NCI-H1048 (cell line): ENCODE data around the gene ZNF593.

Experiments
- DNase-seq: peaks from one replicate; lab custom pipeline; 2025; lab: John Stamatoyannopoulos, UW

ZNF593 gene

DNA sequence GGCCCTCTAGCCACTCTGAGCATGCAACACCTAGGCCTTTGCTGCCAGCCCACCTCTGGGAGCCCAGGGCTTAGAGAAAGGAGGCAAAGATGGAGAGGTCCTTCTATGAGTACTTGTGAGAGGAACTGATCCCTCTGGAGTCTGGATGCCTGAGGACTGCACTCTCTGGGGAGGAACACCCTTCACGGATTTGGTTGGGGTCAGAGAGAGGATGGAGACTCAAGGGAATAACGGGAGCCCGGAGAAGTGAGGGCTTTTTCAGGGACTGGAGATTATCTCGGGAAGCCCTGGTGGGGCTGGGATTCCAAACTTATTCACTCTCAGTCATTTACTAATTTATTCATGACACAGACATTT lies 532 bp upstream of the ZNF593 start:
- DNase-seq, result no peak

DNA sequence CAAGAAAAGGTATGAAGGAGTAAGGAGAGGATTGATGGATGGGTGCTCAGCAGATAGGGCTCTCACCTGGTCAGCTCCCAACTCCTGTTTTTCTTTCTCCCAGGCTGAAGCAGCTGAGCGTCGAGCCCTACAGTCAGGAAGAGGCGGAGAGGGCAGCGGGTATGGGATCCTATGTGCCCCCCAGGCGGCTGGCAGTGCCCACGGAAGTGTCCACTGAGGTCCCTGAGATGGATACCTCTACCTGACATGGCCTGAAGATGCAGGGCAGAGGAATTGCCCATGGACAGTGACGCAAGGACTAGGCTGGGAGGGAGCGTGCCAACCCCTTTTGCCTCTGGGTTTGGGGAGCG lies 739 bp downstream of the ZNF593 start:
- DNase-seq, result no peak

DNA sequence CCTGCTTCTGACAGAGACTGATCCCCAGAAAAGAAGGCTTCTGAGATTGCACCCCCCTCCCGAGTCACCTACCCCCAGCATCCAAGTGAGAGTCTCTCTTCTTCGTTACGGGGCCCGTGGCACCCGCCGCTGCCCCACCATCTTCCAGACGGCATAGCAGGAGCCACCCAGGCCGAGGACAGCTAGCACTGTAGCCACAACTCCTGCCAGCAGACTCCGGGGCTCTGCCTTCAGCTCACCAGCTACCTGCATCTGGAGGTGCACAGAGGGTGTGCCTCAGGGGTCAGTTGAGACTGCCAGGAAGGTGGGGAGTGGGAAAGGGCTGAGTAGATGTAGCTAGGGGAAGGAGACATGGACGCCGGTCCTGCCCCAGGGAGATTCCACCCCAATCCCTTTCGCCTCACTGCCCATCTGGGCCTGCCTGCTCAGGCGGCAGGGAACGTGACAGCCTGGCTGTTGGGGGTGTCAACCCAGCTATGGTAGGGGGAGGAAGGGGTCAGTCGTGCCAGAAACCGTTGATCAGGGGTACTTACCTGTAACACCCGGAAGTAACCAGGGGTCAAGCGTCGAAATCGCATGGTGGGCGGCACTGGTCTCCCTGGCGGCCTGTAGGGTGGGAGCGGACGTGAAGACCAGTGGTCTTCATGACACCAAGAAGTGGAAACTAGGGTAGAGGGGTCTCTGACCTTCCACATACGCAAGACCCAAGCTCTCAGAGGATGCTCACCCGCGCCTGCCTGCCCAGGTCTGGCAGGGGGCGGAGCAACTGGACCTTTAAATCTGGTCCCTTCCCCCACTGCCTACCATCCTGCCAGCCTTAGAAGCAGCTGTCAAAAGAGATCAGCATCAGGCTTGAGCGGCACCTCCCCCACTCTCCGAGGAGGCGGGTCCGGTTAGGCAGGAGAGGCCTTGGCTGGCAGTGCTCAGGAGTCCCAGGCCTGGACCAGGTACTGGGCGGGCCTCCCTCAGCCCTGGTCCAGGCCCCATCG lies 1.7 kb downstream of the ZNF593 start, which contains the start of gene ZNF593OS:
TSS of gene ZNF593OS (minus strand) at position 749 of the 989 bp plus-strand sequence. CDS start at position 578, 171 bp downstream.
- no peak for DNase-seq

DNA sequence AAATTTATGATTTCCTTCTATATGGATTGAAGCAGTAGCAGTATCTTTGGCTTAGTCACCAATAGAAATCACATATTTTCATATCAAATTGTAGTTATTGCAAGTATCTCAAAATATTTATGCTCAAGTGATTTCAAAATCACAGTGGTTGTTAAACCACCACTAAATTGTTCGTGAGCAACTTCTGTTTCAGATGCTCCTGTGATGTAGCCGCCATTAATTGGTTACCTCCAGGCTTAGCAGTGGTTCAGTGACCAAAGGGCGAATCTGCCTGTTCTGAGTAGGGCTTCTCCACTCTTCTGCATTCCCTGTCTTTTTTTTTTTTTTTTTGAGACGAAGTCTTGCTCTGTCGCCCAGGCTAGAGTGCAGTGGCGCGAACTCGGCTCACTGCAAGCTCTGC lies 5.6 kb downstream of the ZNF593 start:
- DNase-seq, result no peak

DNA sequence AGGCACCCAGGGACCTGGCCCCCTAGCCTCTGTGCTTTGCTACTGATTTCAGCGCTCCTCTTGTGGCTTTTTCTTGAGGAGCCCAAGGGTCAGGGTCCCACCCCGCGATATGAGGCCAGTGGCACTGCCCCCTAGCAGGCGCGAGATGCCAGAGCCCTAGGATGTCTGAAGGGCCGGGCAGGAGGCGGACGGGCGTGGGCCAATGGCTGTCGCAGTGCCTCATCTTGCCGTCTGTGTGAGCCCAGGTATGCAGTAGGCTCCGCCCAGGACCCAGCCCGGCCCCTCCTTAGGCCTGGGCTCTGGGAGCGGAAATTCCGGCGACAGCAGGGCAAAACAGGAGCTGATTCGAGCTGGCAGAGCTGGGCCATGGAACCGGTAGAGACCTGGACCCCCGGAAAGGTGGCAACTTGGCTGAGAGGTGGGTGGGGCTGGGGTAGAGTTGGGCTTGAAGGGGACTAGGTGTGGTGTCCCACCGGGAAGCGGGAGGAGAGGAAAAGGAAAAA lies 7.5 kb downstream of the ZNF593 start, which contains the start of gene CNKSR1:
TSS of gene CNKSR1 (plus strand) at position 310 of the 503 bp plus-strand sequence. CDS start at position 367, 57 bp downstream.
- no peak for DNase-seq

GRCh38 chr1:26180010-26180506 lies 10.3 kb downstream of the ZNF593 start:
- DNase-seq, result no peak

GRCh38 chr1:26181586-26182382 lies 12.1 kb downstream of the ZNF593 start:
- no peak for DNase-seq

- DNase-seq, result no peak
Measured at GRCh38 chr1:26182383-26182696, 12.6 kb downstream of the ZNF593 start.

DNA sequence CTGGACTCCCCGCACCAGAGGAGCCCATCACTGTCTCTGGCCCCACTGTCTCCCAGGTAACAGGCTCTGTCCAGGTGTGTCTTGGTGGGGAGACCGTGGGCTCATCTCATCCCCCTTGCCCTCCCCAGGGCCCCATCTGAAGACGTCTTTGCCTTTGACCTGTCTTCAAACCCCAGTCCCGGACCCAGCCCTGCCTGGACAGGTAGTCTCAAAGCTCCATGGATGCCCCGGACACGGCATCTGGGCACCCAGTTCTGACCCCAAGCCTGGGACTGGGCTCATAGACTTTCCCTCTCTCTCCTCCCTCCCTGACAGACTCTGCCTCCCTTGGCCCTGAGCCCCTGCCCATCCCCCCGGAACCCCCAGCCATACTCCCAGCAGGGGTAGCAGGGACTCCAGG lies 14.4 kb downstream of the ZNF593 start:
- DNase-seq, result no peak

DNA sequence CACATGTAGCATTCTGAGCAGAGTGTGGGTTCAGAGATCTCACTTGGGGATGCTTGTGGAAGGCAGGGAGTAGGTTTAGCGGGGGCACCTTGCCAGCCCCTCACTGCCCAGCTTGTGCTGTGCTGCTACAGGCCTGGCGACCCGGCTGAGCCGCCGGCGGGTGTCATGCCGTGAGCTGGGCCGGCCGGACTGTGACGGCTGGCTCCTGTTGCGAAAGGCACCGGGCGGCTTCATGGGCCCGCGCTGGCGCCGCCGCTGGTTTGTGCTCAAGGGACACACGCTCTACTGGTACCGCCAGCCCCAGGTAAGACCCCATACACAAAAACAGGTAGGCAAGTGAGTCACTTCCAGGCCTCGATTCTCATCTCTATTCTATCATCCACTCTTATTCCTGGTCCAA lies 15.2 kb downstream of the ZNF593 start:
- no peak for DNase-seq

DNA sequence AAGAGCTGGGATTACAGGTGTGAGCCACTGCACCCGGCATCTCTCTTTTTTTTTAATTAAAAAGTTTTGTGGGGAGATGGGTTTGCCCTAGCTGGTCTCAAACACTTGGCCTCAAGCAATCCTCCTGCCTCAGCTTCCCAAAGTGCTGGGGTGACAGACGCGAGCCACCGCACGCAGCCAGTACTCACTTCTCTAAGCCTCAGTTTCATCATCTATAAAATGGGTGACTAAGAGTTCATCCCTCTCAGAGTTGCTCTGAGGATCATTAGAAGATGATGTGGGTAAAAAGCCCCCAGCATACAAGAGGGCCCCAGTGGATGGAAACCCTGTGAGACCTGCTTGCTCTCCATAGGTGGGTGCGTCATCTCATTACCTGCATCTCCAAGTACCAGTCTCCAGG lies 18.2 kb downstream of the ZNF593 start:
- no peak for DNase-seq

GRCh38 chr1:26188477-26188876 lies 18.8 kb downstream of the ZNF593 start:
- DNase-seq, result no peak

DNA sequence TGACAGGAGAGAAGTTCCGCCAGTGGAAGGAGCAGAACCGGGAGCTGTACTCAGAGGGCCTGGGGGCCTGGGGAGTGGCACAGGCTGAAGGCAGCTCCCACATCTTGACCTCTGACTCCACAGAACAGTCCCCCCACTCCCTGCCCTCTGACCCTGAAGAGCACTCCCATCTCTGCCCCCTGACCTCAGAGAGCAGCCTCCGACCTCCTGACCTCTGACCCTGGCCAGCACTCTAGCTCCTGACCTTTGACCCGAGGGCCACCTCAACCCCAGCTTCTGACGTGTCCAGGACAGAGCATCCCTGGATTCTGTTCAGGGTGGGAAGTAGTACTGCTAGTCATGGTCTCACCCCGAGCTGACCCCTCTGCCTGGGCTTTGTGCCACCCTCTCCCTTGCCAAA lies 19.6 kb downstream of the ZNF593 start:
- no peak for DNase-seq

DNA sequence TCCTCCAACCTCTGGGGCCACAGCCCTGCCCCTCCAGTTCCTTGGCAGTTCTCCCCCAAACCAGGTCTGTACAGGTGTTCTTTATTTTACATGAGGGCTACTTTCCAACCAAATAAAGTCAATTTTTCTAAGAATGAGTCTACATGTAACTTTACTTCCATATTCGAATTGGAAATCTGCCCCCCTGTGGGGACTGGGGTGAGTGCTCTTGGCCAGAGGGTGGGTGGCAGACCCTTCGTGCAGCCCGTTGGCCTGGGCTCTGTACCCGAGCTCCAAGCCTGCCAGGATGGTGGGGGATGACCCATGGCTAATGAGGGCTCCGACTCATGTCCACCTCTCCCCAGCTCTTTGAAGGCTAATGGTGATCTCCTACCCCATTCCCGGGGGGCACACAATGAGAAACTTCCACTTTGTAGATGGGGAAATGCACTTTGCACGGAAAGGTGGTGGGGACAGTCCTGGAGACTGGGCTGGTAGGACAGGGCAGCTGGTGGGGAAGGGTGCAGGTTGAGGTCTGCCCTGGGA lies 20.1 kb downstream of the ZNF593 start:
- DNase-seq, result no peak

DNA sequence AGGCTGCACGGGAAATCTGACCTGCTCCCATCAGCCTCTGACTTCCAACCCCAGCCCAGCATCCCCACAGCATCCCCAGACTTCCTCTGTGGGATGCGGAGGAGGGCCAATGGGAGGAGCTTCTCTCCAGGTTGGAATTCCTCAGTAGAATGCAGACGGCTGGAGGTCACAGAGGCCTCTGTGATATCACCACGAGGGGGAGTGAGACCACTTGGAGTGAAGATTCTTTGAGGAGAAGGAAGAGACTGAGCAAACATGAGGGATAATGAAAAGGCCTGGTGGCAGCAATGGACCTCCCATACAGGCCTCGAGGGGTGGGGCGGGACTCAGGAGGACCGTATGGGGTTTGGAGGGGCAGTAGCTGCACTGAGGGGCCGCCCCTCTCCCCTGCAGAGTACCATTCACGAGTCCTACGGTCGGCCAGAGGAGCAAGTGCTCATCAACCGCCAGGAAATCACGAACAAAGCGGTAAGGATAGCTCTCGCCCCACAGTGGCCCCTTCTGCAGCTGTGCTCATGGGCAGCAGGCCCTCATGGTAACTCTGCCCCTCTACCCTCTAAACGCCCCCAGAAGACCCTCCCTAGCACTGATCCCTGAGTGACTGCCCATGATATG lies 20.8 kb downstream of the ZNF593 start, which contains the start of gene CATSPER4:
TSS of gene CATSPER4 (plus strand) at position 230 of the 615 bp plus-strand sequence. CDS start at position 256, 26 bp downstream.
- no peak for DNase-seq

DNA sequence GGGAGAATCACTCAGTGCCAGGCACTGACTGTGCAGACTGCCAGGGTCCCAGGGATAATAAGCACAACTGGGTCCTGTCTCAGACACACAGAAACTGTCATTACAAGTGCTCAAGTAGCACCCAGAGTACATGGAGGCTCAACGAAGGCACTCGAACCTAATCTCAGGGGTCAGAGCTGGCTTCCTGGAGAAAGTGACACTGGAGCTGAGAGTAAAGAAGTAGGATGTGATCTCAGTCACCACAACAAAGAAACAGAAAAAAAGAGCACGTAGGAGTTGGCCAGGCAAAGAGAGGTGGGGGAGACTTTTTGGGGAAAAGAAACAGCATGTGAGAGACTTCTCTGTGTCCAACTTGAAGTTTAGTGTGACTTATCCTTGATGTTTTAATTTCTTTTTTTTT lies 22.0 kb downstream of the ZNF593 start:
- no peak for DNase-seq

DNA sequence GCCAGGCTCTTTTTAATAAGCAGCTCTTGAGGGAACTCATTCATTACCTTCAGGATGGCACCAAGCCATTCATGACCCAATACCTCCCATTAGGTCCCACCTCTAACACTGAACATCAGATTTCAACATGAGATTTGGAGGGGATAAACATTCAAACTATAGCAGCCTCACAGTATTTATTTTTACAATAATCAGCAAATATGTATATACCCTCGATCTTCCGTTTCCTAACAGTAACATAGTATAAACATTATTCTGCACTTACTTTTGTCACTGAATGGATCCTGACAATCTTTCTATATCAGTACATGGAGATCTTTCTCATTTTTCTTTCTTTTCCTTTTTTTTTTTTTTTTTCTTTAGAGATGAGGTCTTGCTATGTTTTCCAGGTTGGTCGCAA lies 26.1 kb downstream of the ZNF593 start:
- no peak for DNase-seq

- no peak for DNase-seq
Measured at GRCh38 chr1:26197301-26197700, 27.6 kb downstream of the ZNF593 start.

- DNase-seq, result no peak
Measured at GRCh38 chr1:26197813-26198212, 28.1 kb downstream of the ZNF593 start.

- no peak for DNase-seq
Measured at GRCh38 chr1:26200413-26200812, 30.7 kb downstream of the ZNF593 start.

- no peak for DNase-seq
Measured at GRCh38 chr1:26203642-26204318, 34.1 kb downstream of the ZNF593 start.
